ENCODE data around the gene QDPR.

The QDPR gene

DNA sequence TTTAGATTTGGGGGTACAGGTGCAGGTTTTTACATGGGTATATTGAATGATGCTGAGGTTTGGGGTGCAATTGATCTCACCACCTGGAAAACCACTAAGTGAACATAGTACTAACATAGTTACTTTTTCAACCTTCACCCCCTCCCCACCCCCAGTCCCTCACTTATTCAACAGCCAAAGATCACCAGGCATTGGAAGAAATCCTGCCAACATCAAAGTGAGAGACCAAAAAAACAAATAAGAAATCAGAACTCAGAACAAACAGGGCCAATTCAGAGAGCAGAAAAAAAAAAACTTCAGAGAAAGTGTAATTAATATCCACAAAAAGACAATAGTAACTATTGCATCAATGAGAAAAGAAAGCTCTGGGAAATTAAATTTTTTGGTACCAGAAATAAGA is 44.6 kb upstream of the QDPR start:
- Histone ChIP-seq H3K79me2 (ENCODE audit: insufficient read depth, low read length) (no peaks in the 10 kb centered on the region), H4K20me1 (ENCODE audit: insufficient read depth, low read length) (no peaks in the 10 kb centered on the region), H3K4me1 (ENCODE audit: insufficient read depth, low read length) (no peaks in the 10 kb centered on the region), H3K27me3 (ENCODE audit: insufficient read depth, low read length, poor library complexity) (peaks cover 23% of the 10 kb centered on the region), H3K9ac (ENCODE audit: low read depth, low read length) (no peak overlapping the region), H3K9me3 (ENCODE audit: insufficient read depth, low read length, severe bottlenecking) (no peaks in the 10 kb centered on the region), H3K36me3 (ENCODE audit: insufficient read depth, low read length) (no peaks in the 10 kb centered on the region), H2AFZ (ENCODE audit: low read depth, low read length) (no peak overlapping the region), H3K4me2 (ENCODE audit: insufficient read depth, low read length) (no peak overlapping the region), H3K4me3 (ENCODE audit: low read depth in 1 of 2, low read length in 2 of 2) (no peak overlapping the region), H3K27ac (ENCODE audit: low read length) (no peak overlapping the region)
- TF ChIP-seq, protein P1, sequence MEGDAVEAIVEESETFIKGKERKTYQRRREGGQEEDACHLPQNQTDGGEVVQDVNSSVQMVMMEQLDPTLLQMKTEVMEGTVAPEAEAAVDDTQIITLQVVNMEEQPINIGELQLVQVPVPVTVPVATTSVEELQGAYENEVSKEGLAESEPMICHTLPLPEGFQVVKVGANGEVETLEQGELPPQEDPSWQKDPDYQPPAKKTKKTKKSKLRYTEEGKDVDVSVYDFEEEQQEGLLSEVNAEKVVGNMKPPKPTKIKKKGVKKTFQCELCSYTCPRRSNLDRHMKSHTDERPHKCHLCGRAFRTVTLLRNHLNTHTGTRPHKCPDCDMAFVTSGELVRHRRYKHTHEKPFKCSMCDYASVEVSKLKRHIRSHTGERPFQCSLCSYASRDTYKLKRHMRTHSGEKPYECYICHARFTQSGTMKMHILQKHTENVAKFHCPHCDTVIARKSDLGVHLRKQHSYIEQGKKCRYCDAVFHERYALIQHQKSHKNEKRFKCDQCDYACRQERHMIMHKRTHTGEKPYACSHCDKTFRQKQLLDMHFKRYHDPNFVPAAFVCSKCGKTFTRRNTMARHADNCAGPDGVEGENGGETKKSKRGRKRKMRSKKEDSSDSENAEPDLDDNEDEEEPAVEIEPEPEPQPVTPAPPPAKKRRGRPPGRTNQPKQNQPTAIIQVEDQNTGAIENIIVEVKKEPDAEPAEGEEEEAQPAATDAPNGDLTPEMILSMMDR (IDR thresholded peaks at IDR 0.05; ENCODE audit: borderline replicate concordance, extremely low read depth, low read length, poor library complexity, severe bottlenecking), result no peak
- no peak for TF ChIP-seq EZH2 (IDR thresholded peaks at IDR 0.05; ENCODE audit: borderline replicate concordance, low read depth, low read length, severe bottlenecking)
- no peak for DNase-seq
- no peak for ATAC-seq (ENCODE audit: insufficient read depth, low read depth)

DNA sequence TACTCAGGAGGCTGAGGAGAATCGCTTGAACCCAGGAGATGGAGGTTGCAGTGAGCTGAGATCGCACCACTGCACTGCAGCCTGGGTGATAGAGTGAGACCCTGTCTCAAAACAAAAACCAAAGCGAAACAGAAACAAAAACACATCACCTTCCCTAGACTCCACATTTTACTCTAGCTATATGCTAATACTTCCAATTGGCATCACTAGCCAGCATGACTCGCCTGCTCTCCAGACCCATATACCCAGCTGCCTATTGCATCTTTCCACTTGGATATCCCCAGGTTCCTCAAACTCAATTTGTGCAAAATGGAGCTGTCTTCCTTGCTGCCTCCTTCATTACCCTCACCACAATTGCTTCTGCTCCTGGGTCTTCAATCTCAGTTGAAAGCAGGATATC is 42.7 kb upstream of the QDPR start:
- H3K27ac ChIP-seq (ENCODE audit: low read length), result no peak overlapping the region
- H3K9ac ChIP-seq (ENCODE audit: low read depth, low read length), result no peak overlapping the region
- H3K27me3 ChIP-seq (ENCODE audit: insufficient read depth, low read length, poor library complexity), result peaks cover 23% of the 10 kb centered on the region
- DNase-seq (no peak), ATAC-seq (ENCODE audit: insufficient read depth, low read depth) (peak; percentile 50)
- no peaks in the 10 kb centered on the region for H3K4me1 ChIP-seq (ENCODE audit: insufficient read depth, low read length)
- H3K79me2 ChIP-seq (ENCODE audit: insufficient read depth, low read length), result no peaks in the 10 kb centered on the region
- H3K4me2 ChIP-seq (ENCODE audit: insufficient read depth, low read length), result no peak overlapping the region
- H2AFZ ChIP-seq (ENCODE audit: low read depth, low read length), result no peak overlapping the region
- H3K36me3 ChIP-seq (ENCODE audit: insufficient read depth, low read length), result no peaks in the 10 kb centered on the region
- no peak overlapping the region for H3K4me3 ChIP-seq (ENCODE audit: low read depth in 1 of 2, low read length in 2 of 2)
- H3K9me3 ChIP-seq (ENCODE audit: insufficient read depth, low read length, severe bottlenecking), result no peaks in the 10 kb centered on the region
- TF ChIP-seq, protein P1 (IDR thresholded peaks at IDR 0.05; ENCODE audit: borderline replicate concordance, extremely low read depth, low read length, poor library complexity, severe bottlenecking), result no peak
- TF ChIP-seq EZH2 (IDR thresholded peaks at IDR 0.05; ENCODE audit: borderline replicate concordance, low read depth, low read length, severe bottlenecking), result no peak
- no peaks in the 10 kb centered on the region for H4K20me1 ChIP-seq (ENCODE audit: insufficient read depth, low read length)

DNA sequence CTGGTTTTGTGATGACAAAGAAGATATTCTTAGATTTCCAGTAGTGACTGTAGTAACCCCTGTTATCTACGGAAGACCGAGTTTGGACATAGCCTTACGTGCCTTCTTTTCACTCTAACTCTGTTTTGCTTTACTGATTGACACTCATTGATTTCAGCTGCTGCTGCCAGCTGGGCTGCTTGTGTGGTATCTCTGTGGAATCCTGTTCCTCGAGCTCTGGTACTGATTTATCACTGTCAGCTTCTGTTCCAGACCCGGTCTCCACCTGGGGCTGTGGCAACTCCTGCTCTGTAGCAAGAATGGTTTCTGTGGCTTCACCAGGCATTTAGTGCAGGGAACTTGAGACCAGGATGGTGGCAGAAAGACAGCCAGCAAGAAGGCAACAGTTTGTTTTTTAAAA is 40.5 kb upstream of the QDPR start:
- no peak for ATAC-seq (ENCODE audit: insufficient read depth, low read depth)
- H3K9me3 ChIP-seq (ENCODE audit: insufficient read depth, low read length, severe bottlenecking), result no peaks in the 10 kb centered on the region
- H2AFZ ChIP-seq (ENCODE audit: low read depth, low read length), result no peak overlapping the region
- H3K4me1 ChIP-seq (ENCODE audit: insufficient read depth, low read length), result 0 out of 2 replicates have a peak, but pooled peaks cover 2% of the 10 kb centered on the region
- no peak overlapping the region for H3K27ac ChIP-seq (ENCODE audit: low read length)
- no peak for DNase-seq
- H3K79me2 ChIP-seq (ENCODE audit: insufficient read depth, low read length), result no peaks in the 10 kb centered on the region
- no peaks in the 10 kb centered on the region for H4K20me1 ChIP-seq (ENCODE audit: insufficient read depth, low read length)
- no peak overlapping the region for H3K4me3 ChIP-seq (ENCODE audit: low read depth in 1 of 2, low read length in 2 of 2)
- H3K4me2 ChIP-seq (ENCODE audit: insufficient read depth, low read length), result no peak overlapping the region
- H3K9ac ChIP-seq (ENCODE audit: low read depth, low read length), result no peak overlapping the region
- H3K36me3 ChIP-seq (ENCODE audit: insufficient read depth, low read length), result no peaks in the 10 kb centered on the region
- peaks cover 15% of the 10 kb centered on the region for H3K27me3 ChIP-seq (ENCODE audit: insufficient read depth, low read length, poor library complexity)
- no peak for TF ChIP-seq EZH2 (IDR thresholded peaks at IDR 0.05; ENCODE audit: borderline replicate concordance, low read depth, low read length, severe bottlenecking)
- TF ChIP-seq, protein P1 (IDR thresholded peaks at IDR 0.05; ENCODE audit: borderline replicate concordance, extremely low read depth, low read length, poor library complexity, severe bottlenecking), result no peak

GRCh38 chr4:17550549-17550948 is 38.7 kb upstream of the QDPR start:
- H3K4me2 ChIP-seq (ENCODE audit: insufficient read depth, low read length), result no peak overlapping the region
- no peak overlapping the region for H3K9ac ChIP-seq (ENCODE audit: low read depth, low read length)
- DNase-seq, result no peak
- H3K4me3 ChIP-seq (ENCODE audit: low read depth in 1 of 2, low read length in 2 of 2), result no peak overlapping the region
- peaks cover 15% of the 10 kb centered on the region for H3K27me3 ChIP-seq (ENCODE audit: insufficient read depth, low read length, poor library complexity)
- ATAC-seq (ENCODE audit: insufficient read depth, low read depth), result no peak
- no peak overlapping the region for H3K27ac ChIP-seq (ENCODE audit: low read length)
- H3K36me3 ChIP-seq (ENCODE audit: insufficient read depth, low read length), result no peaks in the 10 kb centered on the region
- H3K79me2 ChIP-seq (ENCODE audit: insufficient read depth, low read length), result no peaks in the 10 kb centered on the region
- H3K4me1 ChIP-seq (ENCODE audit: insufficient read depth, low read length), result 0 out of 2 replicates have a peak, but pooled peaks cover 2% of the 10 kb centered on the region
- H4K20me1 ChIP-seq (ENCODE audit: insufficient read depth, low read length), result no peaks in the 10 kb centered on the region
- H3K9me3 ChIP-seq (ENCODE audit: insufficient read depth, low read length, severe bottlenecking), result no peaks in the 10 kb centered on the region
- TF ChIP-seq EZH2 (IDR thresholded peaks at IDR 0.05; ENCODE audit: borderline replicate concordance, low read depth, low read length, severe bottlenecking), result no peak
- TF ChIP-seq, protein P1 (IDR thresholded peaks at IDR 0.05; ENCODE audit: borderline replicate concordance, extremely low read depth, low read length, poor library complexity, severe bottlenecking), result no peak
- no peak overlapping the region for H2AFZ ChIP-seq (ENCODE audit: low read depth, low read length)

Measured in DND-41 (cell line).